Caco-2 (cell line): Measurements from ENCODE around the gene D2HGDH. TPM values are rescaled to one million over a fixed set of nuclear protein-coding genes. Genes with fewer than 3 reads are reported as not detected.

Source experiments
- BruUV-seq: library from RNA; stranded (reverse); fragments of 400-500 nt; replicated peaks from 2 replicates; lab custom pipeline; 2021; lab: Mats Ljungman, UMichigan
- CTCF ChIA-PET: fragments of 300-600 bp; sonication (Branson Sonifier 250); formaldehyde crosslinking; loops from one replicate; lab custom pipeline; 2022; ENCODE audit warnings: antibody characterized with exemption; lab: Charles Lee
- POLR2A ChIA-PET: fragments of 300-600 bp; sonication (Branson Sonifier 250); formaldehyde crosslinking; loops from one replicate; lab custom pipeline; 2022; ENCODE audit warnings: antibody characterized with exemption; lab: Charles Lee
- DNase-seq, 2 experiments: peaks; one replicate each; pipeline versions ENCODE4 v3.0.0 to v3.0.0-alpha.2; 2020 to 2022
- H3K27me3 ChIP-seq: replicated peaks from 2 replicates; pipeline ENCODE4 v1.6.0; 2011; ENCODE audit warnings: low read length; ENCODE audit not compliant: control insufficient read depth, insufficient read depth
- H3K36me3 ChIP-seq: 2 replicates; pipeline ENCODE4 v1.5.1; 2011; ENCODE audit warnings: low read length; ENCODE audit not compliant: control insufficient read depth, insufficient read depth
- H3K4me1 ChIP-seq: fragments of 250-450 bp; sonication (Bioruptor Pico); 2 replicates; pipeline ENCODE4 v1.5.1; 2020; ENCODE audit warnings: mild to moderate bottlenecking
- H3K4me3 ChIP-seq: 2 replicates; pipeline ENCODE4 v1.5.1; 2011; ENCODE audit warnings: low read depth, mild to moderate bottlenecking, control low read depth, low read length
- H3K9me3 ChIP-seq: fragments of 250-450 bp; sonication (Bioruptor Pico); 2 replicates; pipeline ENCODE4 v1.5.1; 2020; ENCODE audit warnings: mild to moderate bottlenecking, moderate library complexity
- H3K27ac Mint-ChIP-seq: one replicate; pipeline ENCODE4 v1.8.0; 2022; ENCODE audit warnings: mixed read lengths; ENCODE audit not compliant: unreplicated experiment
- H3K27me3 Mint-ChIP-seq: one replicate; pipeline ENCODE4 v1.8.0; 2022; ENCODE audit warnings: mixed read lengths; ENCODE audit not compliant: insufficient read depth, unreplicated experiment
- H3K36me3 Mint-ChIP-seq: one replicate; pipeline ENCODE4 v1.8.0; 2022; ENCODE audit warnings: mild to moderate bottlenecking, mixed read lengths; ENCODE audit not compliant: insufficient read depth, unreplicated experiment
- H3K4me1 Mint-ChIP-seq: one replicate; pipeline ENCODE4 v1.8.0; 2022; ENCODE audit warnings: low read depth, mixed read lengths; ENCODE audit not compliant: unreplicated experiment
- H3K4me3 Mint-ChIP-seq: one replicate; pipeline ENCODE4 v1.8.0; 2022; ENCODE audit warnings: mild to moderate bottlenecking, moderate library complexity, mixed read lengths; ENCODE audit not compliant: unreplicated experiment
- H3K9me3 Mint-ChIP-seq: one replicate; pipeline ENCODE4 v1.8.0; 2022; ENCODE audit warnings: mixed read lengths; ENCODE audit not compliant: unreplicated experiment
- CTCF ChIP-seq, 2 experiments: fragments of 200-600 bp in 1 of 2; IDR thresholded peaks; 1 replicate in 1 of 2; 2 replicates in 1 of 2; pipeline versions ENCODE4 v1.5.1 to v1.8.0; 2011 to 2022; ENCODE audit warnings: antibody characterized with exemption in 1 of 2, control low read depth in 1 of 2, inconsistent platforms in 1 of 2, low read depth in 1 of 2, low read length in 1 of 2, mild to moderate bottlenecking in 1 of 2, moderate library complexity in 1 of 2; ENCODE audit not compliant: insufficient read depth in 1 of 2, severe bottlenecking in 1 of 2, unreplicated experiment in 1 of 2
- intact Hi-C: fragments of 100-400 bp; cut with micrococcal nuclease; formaldehyde crosslinking; loops from one replicate; pipeline ENCODE4 v1.10.0; 2022; ENCODE audit not compliant: unreplicated experiment
- total RNA-seq: library from RNA; stranded (reverse); gene quantifications from 2 replicates; pipeline ENCODE4 v1.2.3, GENCODE V29; 2022

Gene D2HGDH
- total RNA-seq, 1 experiment from 2014 or later = 35.4 TPM

GRCh38 chr2:241793385-241793784 lies 59.0 kb downstream of the D2HGDH start:
- peaks cover 46% of the 10 kb centered on the region for H3K4me1 ChIP-seq
- no peak for DNase-seq
- peaks cover 8% of the 10 kb centered on the region for H3K9me3 Mint-ChIP-seq
- no TSS peak for BruUV-seq
- H3K36me3 ChIP-seq = no peaks in the 10 kb centered on the region
- TF ChIP-seq CTCF (IDR thresholded peaks at IDR 0.05; ENCODE audit: insufficient read depth in 1 of 2, low read depth in 1 of 2, low read length in 1 of 2, severe bottlenecking in 1 of 2, unreplicated experiment in 1 of 2) = no peak
- H3K27me3 Mint-ChIP-seq = no peaks in the 10 kb centered on the region
- peaks cover 40% of the 10 kb centered on the region for H3K4me1 Mint-ChIP-seq
- H3K27ac Mint-ChIP-seq = peak overlapping the region; percentile 64
- H3K27me3 ChIP-seq = no peaks in the 10 kb centered on the region
- H3K36me3 Mint-ChIP-seq = peaks cover 12% of the 10 kb centered on the region
- POLR2A ChIA-PET = no interaction called here
- CTCF ChIA-PET = no interaction called here
- H3K4me3 ChIP-seq = no peak overlapping the region
- intact Hi-C loops = no loop called here
- H3K4me3 Mint-ChIP-seq = peak overlapping the region; percentile 22
- peaks cover 5% of the 10 kb centered on the region; the same call in 1 of the 2 replicates for H3K9me3 ChIP-seq

- CTCF ChIA-PET = no interaction called here
- Mint-ChIP-seq H3K4me3 (no peak overlapping the region), H3K27ac (no peak overlapping the region)
These were observed 59.9 kb downstream of the D2HGDH start for GRCh38 chr2:241794250-241794823.

More at GRCh38 chr2:241794250-241794823, 59.9 kb downstream of the D2HGDH start:
- Histone ChIP-seq H3K4me1 (peaks cover 43% of the 10 kb centered on the region), H3K36me3 (no peaks in the 10 kb centered on the region), H3K4me3 (no peak overlapping the region), H3K9me3 (peaks cover 5% of the 10 kb centered on the region; the same call in 1 of the 2 replicates), H3K27me3 (no peaks in the 10 kb centered on the region)
- Mint-ChIP-seq H3K9me3 (peaks cover 8% of the 10 kb centered on the region), H3K36me3 (peaks cover 12% of the 10 kb centered on the region), H3K27me3 (no peaks in the 10 kb centered on the region), H3K4me1 (peaks cover 40% of the 10 kb centered on the region)
- POLR2A ChIA-PET = no interaction called here
- BruUV-seq = no TSS peak
- DNase-seq = no peak
- no peak for TF ChIP-seq CTCF (IDR thresholded peaks at IDR 0.05; ENCODE audit: insufficient read depth in 1 of 2, low read depth in 1 of 2, low read length in 1 of 2, severe bottlenecking in 1 of 2, unreplicated experiment in 1 of 2)
- intact Hi-C loops = no loop called here
